Measurements from ENCODE around the gene POU2AF3. TPM values are rescaled to one million over a fixed set of nuclear protein-coding genes. Genes with fewer than 3 reads are reported as not detected.

The POU2AF3 gene
- total RNA-seq, 1 experiment from 2014 or later = 2.7 TPM

DNA sequence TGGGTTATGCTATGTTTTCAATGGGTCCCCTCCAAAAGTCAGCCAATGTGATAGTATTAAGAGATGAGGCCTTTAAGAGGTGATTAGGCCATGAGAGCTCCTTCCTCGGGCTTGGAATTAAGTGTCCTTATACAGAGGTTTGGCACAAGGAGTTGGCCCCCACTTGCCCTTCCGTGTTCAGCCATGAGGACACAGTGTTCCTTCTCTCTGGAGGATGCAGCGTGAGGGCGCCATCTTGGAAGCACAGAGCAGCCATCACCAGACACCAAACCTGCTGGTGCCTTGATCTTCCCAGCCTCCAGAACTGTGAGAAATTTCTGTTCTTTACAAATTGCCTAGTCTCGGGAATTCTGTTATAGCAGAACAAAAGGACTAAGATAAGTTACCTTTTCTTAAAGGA lies 26.9 kb downstream of the POU2AF3 start:
- ATAC-seq (no peak), DNase-seq (ENCODE audit: low spot score) (no peak)
- no peak overlapping the region for H3K27ac Mint-ChIP-seq
- peaks cover 13% of the 10 kb centered on the region for H3K4me1 Mint-ChIP-seq
- CTCF ChIA-PET = no interaction called here
- H3K36me3 Mint-ChIP-seq = no peaks in the 10 kb centered on the region
- no peaks in the 10 kb centered on the region for H3K27me3 Mint-ChIP-seq (ENCODE audit: low read depth)
- TF ChIP-seq, protein P1, sequence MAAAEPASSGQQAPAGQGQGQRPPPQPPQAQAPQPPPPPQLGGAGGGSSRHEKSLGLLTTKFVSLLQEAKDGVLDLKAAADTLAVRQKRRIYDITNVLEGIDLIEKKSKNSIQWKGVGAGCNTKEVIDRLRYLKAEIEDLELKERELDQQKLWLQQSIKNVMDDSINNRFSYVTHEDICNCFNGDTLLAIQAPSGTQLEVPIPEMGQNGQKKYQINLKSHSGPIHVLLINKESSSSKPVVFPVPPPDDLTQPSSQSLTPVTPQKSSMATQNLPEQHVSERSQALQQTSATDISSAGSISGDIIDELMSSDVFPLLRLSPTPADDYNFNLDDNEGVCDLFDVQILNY (CRISPR knock-in tag; IDR thresholded peaks at IDR 0.05) = no peak
- H3K9me3 Mint-ChIP-seq = no peaks in the 10 kb centered on the region
- POLR2A ChIA-PET = no interaction called here
- no peak overlapping the region for H3K4me3 Mint-ChIP-seq

DNA sequence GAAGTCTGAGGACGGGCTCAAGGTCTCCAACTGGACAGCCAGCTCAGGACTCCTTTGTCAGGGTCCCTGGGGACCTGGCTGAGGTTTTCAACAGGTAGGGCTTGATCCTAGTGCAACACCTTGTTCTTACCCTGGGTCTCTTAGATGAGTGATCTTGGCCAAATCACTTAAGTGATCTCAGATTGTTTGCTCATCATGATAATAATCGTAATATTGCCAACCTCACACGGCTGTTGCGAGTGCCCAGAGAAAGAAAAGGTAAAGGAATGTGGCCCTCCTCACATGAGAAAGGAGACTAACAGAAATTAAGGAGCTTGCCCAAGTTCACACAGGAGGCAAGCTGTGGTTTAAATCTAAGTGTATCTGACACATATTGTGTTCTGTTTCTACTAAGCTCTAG lies 28.5 kb downstream of the POU2AF3 start:
- TF ChIP-seq, protein P2, sequence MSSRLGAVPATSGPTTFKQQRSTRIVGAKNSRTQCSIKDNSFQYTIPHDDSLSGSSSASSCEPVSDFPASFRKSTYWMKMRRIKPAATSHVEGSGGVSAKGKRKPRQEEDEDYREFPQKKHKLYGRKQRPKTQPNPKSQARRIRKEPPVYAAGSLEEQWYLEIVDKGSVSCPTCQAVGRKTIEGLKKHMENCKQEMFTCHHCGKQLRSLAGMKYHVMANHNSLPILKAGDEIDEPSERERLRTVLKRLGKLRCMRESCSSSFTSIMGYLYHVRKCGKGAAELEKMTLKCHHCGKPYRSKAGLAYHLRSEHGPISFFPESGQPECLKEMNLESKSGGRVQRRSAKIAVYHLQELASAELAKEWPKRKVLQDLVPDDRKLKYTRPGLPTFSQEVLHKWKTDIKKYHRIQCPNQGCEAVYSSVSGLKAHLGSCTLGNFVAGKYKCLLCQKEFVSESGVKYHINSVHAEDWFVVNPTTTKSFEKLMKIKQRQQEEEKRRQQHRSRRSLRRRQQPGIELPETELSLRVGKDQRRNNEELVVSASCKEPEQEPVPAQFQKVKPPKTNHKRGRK (CRISPR knock-in tag; IDR thresholded peaks at IDR 0.05; ENCODE audit: borderline replicate concordance) = no peak
- no peak for TF ChIP-seq JAZF1 (CRISPR knock-in tag; IDR thresholded peaks at IDR 0.05)
- TF ChIP-seq, protein P3, sequence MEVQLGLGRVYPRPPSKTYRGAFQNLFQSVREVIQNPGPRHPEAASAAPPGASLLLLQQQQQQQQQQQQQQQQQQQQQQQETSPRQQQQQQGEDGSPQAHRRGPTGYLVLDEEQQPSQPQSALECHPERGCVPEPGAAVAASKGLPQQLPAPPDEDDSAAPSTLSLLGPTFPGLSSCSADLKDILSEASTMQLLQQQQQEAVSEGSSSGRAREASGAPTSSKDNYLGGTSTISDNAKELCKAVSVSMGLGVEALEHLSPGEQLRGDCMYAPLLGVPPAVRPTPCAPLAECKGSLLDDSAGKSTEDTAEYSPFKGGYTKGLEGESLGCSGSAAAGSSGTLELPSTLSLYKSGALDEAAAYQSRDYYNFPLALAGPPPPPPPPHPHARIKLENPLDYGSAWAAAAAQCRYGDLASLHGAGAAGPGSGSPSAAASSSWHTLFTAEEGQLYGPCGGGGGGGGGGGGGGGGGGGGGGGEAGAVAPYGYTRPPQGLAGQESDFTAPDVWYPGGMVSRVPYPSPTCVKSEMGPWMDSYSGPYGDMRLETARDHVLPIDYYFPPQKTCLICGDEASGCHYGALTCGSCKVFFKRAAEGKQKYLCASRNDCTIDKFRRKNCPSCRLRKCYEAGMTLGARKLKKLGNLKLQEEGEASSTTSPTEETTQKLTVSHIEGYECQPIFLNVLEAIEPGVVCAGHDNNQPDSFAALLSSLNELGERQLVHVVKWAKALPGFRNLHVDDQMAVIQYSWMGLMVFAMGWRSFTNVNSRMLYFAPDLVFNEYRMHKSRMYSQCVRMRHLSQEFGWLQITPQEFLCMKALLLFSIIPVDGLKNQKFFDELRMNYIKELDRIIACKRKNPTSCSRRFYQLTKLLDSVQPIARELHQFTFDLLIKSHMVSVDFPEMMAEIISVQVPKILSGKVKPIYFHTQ (CRISPR knock-in tag; IDR thresholded peaks at IDR 0.05) = no peak
- TF ChIP-seq JUN (CRISPR knock-in tag; IDR thresholded peaks at IDR 0.05) = no peak
- TF ChIP-seq, protein P4, sequence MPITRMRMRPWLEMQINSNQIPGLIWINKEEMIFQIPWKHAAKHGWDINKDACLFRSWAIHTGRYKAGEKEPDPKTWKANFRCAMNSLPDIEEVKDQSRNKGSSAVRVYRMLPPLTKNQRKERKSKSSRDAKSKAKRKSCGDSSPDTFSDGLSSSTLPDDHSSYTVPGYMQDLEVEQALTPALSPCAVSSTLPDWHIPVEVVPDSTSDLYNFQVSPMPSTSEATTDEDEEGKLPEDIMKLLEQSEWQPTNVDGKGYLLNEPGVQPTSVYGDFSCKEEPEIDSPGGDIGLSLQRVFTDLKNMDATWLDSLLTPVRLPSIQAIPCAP (CRISPR knock-in tag; IDR thresholded peaks at IDR 0.05) = no peak
- TF ChIP-seq, protein P1 (CRISPR knock-in tag; IDR thresholded peaks at IDR 0.05) = no peak
- TF ChIP-seq, protein P5, sequence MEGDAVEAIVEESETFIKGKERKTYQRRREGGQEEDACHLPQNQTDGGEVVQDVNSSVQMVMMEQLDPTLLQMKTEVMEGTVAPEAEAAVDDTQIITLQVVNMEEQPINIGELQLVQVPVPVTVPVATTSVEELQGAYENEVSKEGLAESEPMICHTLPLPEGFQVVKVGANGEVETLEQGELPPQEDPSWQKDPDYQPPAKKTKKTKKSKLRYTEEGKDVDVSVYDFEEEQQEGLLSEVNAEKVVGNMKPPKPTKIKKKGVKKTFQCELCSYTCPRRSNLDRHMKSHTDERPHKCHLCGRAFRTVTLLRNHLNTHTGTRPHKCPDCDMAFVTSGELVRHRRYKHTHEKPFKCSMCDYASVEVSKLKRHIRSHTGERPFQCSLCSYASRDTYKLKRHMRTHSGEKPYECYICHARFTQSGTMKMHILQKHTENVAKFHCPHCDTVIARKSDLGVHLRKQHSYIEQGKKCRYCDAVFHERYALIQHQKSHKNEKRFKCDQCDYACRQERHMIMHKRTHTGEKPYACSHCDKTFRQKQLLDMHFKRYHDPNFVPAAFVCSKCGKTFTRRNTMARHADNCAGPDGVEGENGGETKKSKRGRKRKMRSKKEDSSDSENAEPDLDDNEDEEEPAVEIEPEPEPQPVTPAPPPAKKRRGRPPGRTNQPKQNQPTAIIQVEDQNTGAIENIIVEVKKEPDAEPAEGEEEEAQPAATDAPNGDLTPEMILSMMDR (IDR thresholded peaks at IDR 0.05) = no peak
- DNase-seq (ENCODE audit: low spot score) = no peak
- CTCF ChIA-PET = interaction anchor here (1.0 to 1.4 kb wide), 2 partner anchors 102 to 119 kb away, joined by 3 to 4 read pairs; no protein-coding TSS in a partner anchor
- POLR2A ChIA-PET = no interaction called here
- Mint-ChIP-seq H3K36me3 (no peaks in the 10 kb centered on the region), H3K4me1 (peaks cover 5% of the 10 kb centered on the region; the same call in 1 of the 2 replicates), H3K9me3 (no peaks in the 10 kb centered on the region), H3K27me3 (ENCODE audit: low read depth) (no peaks in the 10 kb centered on the region), H3K4me3 (no peak overlapping the region), H3K27ac (no peak overlapping the region)
- ATAC-seq = no peak

DNA sequence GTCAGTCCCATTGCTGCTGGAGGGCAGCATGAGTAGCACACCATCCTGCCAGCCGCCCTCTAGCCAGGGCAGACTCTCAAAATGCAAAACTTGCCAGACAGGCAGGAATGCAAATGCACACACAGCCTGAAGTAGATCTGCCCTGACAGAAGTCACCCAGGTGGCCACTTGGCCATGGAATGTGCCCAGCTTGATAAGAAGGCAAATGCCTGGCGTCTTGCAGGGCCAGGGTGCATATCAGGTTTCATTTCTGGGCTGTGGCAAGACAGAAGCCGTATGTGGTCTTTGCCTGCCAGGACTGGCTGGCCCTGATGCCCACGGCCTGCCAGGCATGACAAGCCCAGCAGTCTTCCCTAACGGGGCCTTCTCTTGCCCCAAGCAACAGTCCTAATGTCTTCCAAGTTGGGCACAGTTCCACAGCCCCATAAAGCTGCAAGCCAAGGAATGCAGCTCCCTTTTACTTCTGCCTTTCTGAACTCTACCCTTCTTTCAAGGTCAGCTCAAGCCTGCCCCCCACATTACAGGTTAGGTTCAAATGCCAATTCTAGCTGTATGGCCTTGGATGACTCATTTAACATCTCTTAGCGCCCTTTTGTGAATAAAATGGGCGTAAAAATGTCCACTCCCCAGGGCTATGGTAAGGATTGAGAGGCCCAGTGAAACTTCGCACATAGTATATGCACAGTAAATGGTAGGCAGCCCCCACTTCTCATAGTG lies 29.7 kb downstream of the POU2AF3 start:
- Mint-ChIP-seq H3K27me3 (ENCODE audit: low read depth) (no peaks in the 10 kb centered on the region), H3K36me3 (no peaks in the 10 kb centered on the region), H3K4me1 (peaks cover 5% of the 10 kb centered on the region; the same call in 1 of the 2 replicates), H3K9me3 (no peaks in the 10 kb centered on the region), H3K27ac (no peak overlapping the region), H3K4me3 (no peak overlapping the region)
- TF ChIP-seq CREB1 (CRISPR knock-in tag; IDR thresholded peaks at IDR 0.05) = no peak
- CTCF ChIA-PET = interaction anchor here (0.6 kb wide), 1 partner anchor 1456 kb away, joined by 3 read pairs; no protein-coding TSS in a partner anchor
- DNase-seq (ENCODE audit: low spot score) (no peak), ATAC-seq (peak; percentile 43)
- POLR2A ChIA-PET = no interaction called here

Measured in WTC11 (cell line).